Measurements from ENCODE around the gene B4GALT3. TPM values are rescaled to one million over a fixed set of nuclear protein-coding genes. Genes with fewer than 3 reads are reported as not detected.

Gene B4GALT3
- total RNA-seq, 1 donor from 2014 or later, result 20.9 TPM

DNA sequence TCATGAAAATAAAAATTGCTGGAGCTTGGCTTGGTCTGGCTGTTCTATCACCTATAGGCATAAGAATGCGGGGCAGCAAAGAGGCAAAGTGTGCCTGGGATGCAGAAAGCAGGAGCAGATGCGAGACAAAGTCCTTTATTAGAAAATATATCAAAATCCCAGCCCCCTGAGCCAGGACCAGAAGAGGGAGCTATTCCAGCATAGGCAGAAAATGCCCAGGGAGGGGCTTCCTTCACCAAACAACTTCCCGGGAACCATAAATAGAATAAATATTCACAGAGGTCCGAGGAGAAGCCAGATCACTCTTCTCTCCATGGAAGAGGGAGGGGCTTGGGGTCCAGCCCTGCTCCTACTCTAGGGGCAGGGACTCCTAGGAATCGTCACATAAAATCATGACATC is 6.1 kb downstream of the B4GALT3 start:
- DNase-seq (ENCODE audit: missing footprints), result no peak
- intact Hi-C loops (cut with DNase I), result no loop called here
- ATAC-seq, result no peak

DNA sequence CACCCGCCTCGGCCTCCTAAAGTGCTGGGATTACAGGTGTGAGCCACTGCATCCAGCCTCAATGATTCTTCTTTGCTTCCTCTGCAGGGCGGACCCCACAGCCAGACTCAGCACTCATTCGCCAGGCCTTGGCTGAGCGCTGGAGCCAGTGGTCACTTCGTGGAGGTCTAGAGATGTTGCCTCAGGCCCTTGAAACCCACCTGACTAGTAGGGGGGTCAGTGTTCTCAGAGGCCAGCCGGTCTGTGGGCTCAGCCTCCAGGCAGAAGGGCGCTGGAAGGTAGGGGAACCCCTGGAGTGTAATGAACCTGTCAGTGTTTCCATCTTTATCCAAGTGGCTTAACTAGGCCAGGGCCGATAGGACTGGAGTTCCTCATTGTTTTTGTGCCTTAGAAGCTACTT is 8.4 kb downstream of the B4GALT3 start:
- intact Hi-C loops (cut with DNase I), result no loop called here
- no peak for ATAC-seq

DNA sequence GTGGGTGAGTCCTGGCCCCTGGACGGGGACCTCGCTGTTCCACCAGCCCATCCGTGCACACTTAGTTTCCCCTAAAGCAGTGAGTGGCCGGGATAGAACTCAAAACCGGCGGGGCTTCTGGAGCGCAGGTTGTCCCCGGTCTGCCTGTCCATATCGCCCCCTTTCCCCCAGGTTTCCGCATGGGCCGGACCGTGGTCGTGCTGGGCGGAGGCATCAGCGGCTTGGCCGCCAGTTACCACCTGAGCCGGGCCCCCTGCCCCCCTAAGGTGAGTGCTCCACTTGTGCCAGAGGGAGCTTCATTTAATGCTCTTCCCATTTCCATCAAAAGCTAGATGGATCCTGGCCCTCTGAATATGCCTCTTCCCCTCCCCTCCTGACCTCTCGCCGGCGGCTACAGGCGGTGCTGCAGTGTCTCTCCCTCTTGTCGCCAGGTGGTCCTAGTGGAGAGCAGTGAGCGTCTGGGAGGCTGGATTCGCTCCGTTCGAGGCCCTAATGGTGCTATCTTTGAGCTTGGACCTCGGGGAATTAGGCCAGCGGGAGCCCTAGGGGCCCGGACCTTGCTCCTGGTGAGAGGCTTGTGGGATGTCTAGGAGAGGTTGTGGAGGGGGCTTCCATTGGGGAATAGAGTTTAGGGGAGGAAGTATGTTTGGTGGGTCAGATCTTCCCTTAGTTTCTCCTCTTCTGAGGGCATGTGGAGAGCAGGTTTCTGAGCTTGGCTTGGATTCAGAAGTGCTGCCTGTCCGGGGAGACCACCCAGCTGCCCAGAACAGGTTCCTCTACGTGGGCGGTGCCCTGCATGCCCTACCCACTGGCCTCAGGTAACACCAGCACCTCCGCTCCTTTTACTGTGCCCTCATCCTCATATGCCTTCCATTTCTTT is 10.4 kb downstream of the B4GALT3 start:
- DNase-seq (ENCODE audit: missing footprints) (peak; percentile 70), ATAC-seq (no peak)
- intact Hi-C loops (cut with DNase I), result no loop called here

More for the DNA sequence above, 8.4 kb downstream of the B4GALT3 start:
- no peak for DNase-seq (ENCODE audit: missing footprints)

DNA sequence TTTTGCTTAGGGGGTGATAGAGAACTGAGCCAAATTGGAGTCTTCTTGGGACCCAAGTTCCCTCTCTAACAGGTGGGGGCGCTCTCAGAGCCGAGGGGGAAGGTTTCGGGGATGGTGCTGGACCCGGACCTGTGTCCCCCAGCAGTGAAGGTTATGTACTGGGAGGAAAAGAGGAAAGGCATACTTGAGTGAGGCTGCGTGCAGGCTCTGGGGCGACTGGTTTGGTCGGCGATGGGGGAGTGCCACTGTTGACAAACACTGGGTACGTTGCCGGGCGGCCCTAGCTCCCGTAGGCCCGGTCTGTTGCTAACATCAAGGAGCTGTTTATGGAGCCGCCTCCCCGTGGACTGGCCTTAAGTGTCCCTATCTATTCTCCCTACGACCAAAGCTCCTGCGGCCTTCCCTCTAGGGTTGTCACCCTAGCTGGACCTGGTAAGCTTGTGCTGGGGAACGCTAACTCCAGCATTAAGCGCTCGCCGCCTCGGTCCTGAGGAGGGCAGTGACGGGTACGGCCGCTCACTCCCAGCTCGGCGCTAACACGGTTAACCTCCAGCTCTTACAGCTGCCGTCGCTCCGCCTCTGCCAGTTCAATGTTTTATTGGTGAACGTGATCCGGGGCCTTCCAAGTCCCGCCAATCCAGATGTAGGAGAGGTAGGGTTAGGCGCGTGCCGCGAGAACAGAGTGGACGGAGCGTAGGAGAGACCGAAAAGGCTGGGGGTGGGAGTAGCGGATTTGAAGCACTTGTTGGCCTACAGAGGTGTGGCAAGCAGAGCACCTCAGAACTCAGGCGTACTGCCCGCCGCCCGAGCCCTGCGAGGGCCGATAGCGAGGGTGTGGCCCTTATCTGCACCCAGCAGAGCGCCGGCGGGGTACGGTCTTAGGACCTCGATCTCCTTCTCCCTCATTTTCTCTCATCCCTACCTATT is 11.3 kb downstream of the B4GALT3 start, which contains the start of gene PPOX:
Gene PPOX, plus strand, starts transcription at position 685 of the 927 bp plus-strand sequence. CDS start 422 bp downstream, outside the sequence.
- peak; percentile 96 for ATAC-seq
- peak; percentile 99 for DNase-seq (ENCODE audit: missing footprints)
- intact Hi-C loops (cut with DNase I), result no loop called here

DNA sequence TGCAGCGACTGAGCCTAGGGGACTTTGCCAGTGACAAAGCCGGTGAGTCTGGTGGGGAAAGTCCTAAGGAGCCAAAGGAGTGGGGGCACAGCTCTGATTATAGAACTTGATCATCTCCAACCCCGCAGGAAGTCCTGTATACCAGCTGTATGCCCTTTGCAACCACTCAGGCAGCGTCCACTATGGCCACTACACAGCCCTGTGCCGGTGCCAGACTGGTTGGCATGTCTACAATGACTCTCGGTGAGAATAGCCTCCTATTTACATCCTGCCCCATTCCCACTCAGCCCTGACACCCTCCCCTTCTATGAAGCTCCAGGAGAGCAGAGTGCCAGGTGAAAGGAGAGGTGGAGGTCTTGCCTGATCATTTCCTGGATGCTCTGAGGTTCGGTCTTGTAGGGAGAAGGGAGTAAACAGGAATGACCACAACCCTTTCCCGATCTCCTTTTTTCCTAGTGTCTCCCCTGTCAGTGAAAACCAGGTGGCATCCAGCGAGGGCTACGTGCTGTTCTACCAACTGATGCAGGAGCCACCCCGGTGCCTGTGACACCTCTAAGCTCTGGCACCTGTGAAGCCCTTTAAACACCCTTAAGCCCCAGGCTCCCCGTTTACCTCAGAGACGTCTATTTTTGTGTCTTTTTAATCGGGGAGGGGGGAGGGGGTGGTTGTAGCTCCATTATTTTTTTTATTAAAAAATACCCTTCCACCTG is 12.3 kb downstream of the B4GALT3 start:
- ATAC-seq (no peak), DNase-seq (ENCODE audit: missing footprints) (no peak)
- intact Hi-C loops (cut with DNase I), result no loop called here

DNA sequence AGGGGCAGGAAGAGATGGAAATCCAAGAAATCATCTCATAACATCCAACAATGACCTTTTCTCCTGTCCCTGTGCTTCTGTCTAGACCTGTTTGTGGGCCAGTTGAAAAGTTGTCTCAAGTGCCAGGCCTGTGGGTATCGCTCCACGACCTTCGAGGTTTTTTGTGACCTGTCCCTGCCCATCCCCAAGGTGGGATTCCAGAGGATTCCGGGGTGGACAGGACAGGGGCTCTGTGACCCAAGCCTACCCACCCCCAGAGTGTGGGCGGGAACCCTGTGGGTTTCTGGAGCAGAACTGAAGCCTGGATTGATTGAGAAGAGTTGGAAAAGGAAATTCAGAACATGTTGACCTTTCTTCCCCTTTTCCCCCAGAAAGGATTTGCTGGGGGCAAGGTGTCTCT is 13.5 kb downstream of the B4GALT3 start:
- intact Hi-C loops (cut with DNase I), result no loop called here
- no peak for ATAC-seq
- no peak for DNase-seq (ENCODE audit: missing footprints)

DNA sequence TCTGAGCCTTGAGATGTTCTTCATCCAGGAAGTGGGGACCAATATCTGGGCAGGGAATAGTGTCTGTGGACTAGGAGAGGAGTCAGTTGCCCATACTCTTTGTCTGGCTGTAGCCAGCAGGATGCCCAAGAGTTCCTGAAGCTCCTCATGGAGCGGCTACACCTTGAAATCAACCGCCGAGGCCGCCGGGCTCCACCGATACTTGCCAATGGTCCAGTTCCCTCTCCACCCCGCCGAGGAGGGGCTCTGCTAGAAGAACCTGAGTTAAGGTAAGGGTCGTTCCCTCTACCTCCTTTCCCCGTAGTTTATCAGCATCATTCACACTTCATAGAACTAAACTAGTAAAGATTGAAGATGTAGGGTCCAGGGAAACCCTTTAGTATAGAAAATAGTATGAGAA is 14.5 kb downstream of the B4GALT3 start:
- ATAC-seq (no peak), DNase-seq (ENCODE audit: missing footprints) (no peak)
- intact Hi-C loops (cut with DNase I), result no loop called here

DNA sequence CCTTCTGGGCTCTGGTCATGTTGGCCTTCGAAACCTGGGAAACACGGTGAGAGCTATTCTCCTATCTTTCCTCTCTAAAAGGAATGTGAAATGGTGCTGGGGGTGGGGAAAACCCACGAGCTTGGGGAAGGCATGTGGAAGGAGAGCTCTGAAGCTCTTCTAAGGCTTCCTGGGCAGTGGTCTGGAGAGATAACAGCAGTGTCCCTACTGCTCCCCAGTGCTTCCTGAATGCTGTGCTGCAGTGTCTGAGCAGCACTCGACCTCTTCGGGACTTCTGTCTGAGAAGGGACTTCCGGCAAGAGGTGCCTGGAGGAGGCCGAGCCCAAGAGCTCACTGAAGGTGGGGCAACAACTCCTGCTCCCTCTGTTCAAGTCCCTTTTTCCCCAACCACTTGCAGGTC is 15.3 kb downstream of the B4GALT3 start:
- DNase-seq (ENCODE audit: missing footprints) (no peak), ATAC-seq (no peak)
- intact Hi-C loops (cut with DNase I), result no loop called here

DNA sequence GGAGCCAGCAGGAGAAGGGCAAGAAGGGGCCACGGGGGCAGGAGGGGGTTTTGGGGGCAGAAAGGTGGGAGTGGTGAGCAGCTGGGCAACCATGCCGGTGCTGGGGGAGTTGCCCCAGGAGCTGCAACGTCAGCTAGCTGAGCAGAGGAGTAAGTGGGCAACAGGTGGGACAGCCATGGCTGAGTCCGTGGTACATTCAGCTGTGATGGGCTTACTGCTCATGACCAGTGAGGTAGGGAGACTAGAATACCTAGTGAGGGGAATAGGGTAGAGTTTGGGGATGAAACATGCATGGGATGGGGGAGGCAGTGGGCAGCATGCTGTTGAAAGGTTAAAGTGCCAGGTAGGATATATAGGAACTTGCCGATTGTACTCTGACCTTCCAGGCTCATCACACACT is 15.7 kb downstream of the B4GALT3 start:
- intact Hi-C loops (cut with DNase I), result no loop called here
- DNase-seq (ENCODE audit: missing footprints) (no peak), ATAC-seq (no peak)

DNA sequence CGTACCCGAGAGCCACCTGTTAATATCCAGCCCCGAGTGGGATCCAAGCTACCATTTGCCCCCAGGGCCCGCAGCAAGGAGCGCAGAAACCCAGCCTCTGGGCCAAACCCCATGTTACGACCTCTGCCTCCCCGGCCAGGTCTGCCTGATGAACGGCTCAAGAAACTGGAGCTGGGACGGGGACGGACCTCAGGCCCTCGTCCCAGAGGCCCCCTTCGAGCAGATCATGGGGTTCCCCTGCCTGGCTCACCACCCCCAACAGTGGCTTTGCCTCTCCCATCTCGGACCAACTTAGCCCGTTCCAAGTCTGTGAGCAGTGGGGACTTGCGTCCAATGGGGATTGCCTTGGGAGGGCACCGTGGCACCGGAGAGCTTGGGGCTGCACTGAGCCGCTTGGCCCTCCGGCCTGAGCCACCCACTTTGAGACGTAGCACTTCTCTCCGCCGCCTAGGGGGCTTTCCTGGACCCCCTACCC is 16.6 kb downstream of the B4GALT3 start:
- no peak for ATAC-seq
- intact Hi-C loops (cut with DNase I), result no loop called here
- DNase-seq (ENCODE audit: missing footprints), result no peak

DNA sequence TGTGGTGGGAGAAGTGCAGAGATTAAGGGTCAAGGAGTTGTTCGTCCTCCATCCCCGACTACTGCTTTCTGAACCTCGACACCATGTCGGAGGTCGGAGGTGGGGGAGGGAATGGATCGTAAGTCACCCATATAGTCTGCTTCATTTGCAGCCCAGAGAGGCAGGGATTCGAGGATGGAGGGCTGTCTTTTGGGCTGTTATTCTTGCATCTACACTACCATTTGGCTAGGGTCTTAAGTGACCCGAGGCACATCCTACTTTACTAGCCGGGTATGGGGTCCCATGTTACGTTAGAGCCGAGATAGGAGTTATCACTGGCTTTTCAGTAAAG is 17.4 kb downstream of the B4GALT3 start:
- DNase-seq (ENCODE audit: missing footprints) (no peak), ATAC-seq (no peak)
- intact Hi-C loops (cut with DNase I), result no loop called here

DNA sequence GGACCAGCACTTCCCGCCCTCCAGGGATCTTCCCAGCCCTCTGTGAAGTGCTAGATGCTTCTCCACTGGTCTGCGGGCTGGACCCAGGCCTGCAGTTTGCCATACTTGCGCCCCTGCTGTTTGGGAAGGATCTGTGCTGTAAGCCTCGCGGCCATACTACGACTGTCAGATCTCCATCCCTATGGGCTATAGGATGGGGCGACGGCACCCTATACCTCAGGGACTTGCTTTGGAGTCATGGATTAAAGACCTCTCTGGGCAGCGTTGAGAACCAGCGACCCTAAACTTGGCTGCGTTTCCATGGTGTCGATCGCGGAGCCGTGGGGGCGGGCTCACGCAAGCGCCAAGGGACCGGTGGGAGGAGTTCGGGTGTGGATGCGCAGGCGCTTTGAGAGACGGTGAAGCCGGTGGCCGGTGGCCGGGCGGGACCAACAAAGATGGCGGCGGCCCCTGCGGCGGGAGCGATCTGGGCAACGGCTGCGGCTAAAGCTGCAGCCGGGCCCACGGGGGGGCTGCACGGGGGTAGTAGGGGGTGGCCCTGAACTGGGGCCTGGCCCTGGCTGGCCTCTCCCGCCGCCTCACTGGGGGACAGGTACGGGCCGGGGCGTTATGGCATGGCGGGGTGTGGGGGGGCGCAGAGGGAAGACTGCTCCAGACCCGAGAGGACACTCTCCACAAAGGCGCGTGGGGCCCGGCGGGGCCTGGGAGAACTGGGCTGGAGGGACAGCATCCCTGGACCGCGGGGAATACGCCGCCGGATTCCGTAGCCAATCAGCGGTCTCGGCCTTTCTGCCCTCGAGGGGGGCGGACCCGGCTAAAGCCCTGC is 18.0 kb downstream of the B4GALT3 start, which contains the start of gene USP21:
Gene USP21, plus strand, starts transcription at position 414 of the 826 bp plus-strand sequence. CDS start 1,141 bp downstream, outside the sequence.
- DNase-seq (ENCODE audit: missing footprints) (peak; percentile 97), ATAC-seq (peak; percentile 94)
- intact Hi-C loops (cut with DNase I), result no loop called here

DNA sequence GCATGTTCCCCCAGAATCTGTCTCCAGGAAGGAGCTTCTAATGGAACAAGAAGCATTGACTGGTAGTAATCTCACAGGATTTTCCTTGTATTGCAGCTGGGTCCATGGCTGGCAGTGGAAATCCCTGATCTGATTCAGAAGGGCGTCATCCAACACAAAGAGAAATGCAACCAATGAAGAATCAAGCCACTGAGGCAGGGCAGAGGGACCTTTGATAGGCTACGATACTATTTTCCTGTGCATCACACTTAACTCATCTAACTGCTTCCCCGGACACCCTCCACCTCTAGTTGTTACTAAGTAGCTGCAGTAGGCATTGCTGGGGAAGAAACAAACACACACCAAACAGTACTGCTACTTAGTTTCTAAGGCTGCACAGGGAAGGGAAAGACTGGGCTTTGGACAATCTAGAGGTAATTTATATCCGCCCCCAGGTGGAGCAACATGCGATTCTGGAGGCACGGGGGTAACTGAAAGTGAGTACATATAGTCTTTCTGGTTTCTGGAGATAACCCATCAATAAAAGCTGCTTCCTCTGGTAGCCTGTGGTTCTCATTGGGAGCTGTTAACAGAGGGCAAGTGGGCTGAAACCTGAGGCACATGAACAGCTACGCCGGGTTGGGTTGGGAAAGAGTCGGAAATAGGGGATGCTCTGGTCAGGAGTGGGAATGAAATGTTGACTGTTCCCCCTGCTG is 18.8 kb downstream of the B4GALT3 start:
- ATAC-seq, result no peak
- DNase-seq (ENCODE audit: missing footprints), result no peak
- intact Hi-C loops (cut with DNase I), result no loop called here

DNA sequence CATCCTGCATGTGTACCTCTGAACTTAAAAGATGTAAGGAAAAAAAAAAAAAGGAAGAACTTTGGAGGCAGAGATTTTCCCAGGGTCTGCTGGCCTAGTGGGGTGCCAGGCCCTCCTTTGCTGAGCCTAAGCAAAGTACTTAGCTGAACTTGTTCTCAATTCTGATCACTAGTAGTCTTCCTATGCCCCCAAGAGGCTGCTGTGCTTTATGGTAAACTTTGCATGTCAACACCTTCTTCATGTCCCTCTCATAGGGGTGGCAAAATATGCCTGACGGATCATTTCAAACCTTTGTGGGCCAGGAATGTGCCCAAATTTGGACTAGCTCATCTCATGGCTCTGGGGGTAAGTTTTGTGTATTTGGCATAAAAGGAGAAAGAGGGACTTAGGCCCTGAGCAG is 19.4 kb downstream of the B4GALT3 start:
- DNase-seq (ENCODE audit: missing footprints), result no peak
- intact Hi-C loops (cut with DNase I), result no loop called here
- no peak for ATAC-seq

DNA sequence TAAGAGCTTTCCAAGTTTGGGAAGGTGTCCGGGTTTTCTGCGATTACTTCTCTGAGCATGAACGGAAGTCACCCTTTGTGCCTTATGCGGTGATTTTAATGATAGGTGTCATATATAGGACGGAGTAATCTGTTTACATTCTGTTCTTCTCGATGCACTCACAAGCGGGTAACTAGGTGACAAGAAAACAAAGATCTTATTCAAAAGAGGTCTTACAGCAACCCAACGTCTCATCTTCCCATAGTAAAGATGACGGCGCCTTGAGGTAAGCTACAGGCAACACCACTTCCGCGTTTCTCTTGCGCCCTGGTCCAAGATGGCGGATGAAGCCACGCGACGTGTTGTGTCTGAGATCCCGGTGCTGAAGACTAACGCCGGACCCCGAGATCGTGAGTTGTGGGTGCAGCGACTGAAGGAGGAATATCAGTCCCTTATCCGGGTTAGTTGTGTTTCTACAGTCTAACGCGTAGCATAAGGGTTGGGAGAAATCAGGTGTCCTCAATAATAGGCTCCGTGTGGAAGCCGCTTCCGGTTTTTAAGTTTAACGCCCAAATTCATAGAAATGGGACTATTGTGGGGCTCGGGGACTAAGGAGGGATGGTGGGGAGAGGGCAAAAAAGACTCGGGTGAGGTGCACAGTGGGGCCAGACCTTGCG is 23.5 kb downstream of the B4GALT3 start, which contains the start of gene UFC1:
Gene UFC1, plus strand, starts transcription at position 297 of the 656 bp plus-strand sequence. Its CDS starts 20 bp downstream, at position 317.
- DNase-seq (ENCODE audit: missing footprints) (peak; percentile 92), ATAC-seq (peak; percentile 92)
- intact Hi-C loops (cut with DNase I), result loop anchor here (2.0 kb wide), 1 partner anchor 21 kb away; the partner anchor contains the start of gene DEDD

DNA sequence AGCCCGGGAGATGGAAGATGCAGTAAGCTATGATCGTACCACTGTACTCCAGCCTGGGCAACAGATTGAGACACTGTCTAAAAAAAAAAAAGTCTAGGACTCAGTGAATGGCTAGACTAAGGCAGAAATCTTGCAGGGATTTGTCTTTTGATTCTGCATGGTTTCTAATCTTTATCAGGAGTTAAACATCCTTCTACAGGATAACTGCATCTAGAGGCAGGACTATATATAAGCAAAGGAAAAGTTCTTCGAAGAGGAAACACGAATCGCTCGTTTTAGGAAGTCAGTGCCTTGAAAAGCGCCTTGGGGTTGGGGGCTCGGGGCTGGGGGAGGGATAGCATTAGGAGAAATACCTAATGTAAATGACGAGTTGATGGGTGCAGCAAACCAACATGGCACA is 24.1 kb downstream of the B4GALT3 start:
- no peak for DNase-seq (ENCODE audit: missing footprints)
- intact Hi-C loops (cut with DNase I), result loop anchor here (2.0 kb wide), 1 partner anchor 20 kb away; the partner anchor contains the start of gene DEDD
- ATAC-seq, result no peak

DNA sequence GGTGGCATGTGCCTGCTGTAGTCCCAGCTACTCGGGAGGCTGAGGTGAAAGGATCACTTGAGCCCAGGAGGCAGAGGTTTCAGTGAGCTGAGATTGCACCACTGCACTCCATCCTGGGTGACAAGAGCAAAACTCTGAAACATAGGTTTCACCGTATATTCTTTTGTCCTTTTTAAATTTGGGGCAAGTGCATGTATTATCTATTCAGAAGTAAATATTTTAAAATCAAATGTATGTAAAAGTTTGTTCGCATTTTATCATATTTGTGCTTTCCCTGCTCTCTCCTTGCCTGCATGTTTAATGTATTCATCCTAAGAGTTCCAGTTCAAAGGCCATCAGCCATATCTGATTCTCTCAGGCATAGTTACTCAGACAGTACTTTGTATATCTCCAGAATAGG is 31.5 kb downstream of the B4GALT3 start:
- no peak for DNase-seq (ENCODE audit: missing footprints)
- intact Hi-C loops (cut with DNase I), result no loop called here

More for the DNA sequence above, 31.5 kb downstream of the B4GALT3 start:
- ATAC-seq, result no peak

All from Right ventricle myocardium inferior (tissue), 1 donor.